Activated CD8-positive, alpha-beta T cell treated with anti-CD3 and anti-CD28 coated beads for 36 hours (primary cell): Measurements from ENCODE around the gene BNC2. TPM values are rescaled to one million over a fixed set of nuclear protein-coding genes. Genes with fewer than 3 reads are reported as not detected.

Experiments used
- ATAC-seq: fragments of 200-7000 bp; cut with Tn5 transposase; one replicate; pipeline ENCODE4 v1.10.0; 2021; ENCODE audit warnings: mild to moderate bottlenecking, moderate library complexity
- CTCF ChIA-PET: fragments of 350-600 bp; sonication (Branson Sonifier 250); formaldehyde crosslinking; loops from one replicate; lab custom pipeline; 2021; ENCODE audit warnings: antibody characterized with exemption; lab: Charles Lee
- POLR2A ChIA-PET: fragments of 350-600 bp; sonication (Branson Sonifier 250); formaldehyde crosslinking; loops from one replicate; lab custom pipeline; 2021; ENCODE audit warnings: antibody characterized with exemption; lab: Charles Lee
- DNase-seq: peaks from one replicate; pipeline ENCODE4 v3.0.0-alpha.2; 2020
- H3K27ac Mint-ChIP-seq: one replicate; pipeline ENCODE4 v1.8.0; 2021; ENCODE audit warnings: mild to moderate bottlenecking, mixed read lengths
- H3K27me3 Mint-ChIP-seq: one replicate; pipeline ENCODE4 v1.8.0; 2021; ENCODE audit warnings: mixed read lengths
- H3K36me3 Mint-ChIP-seq: one replicate; pipeline ENCODE4 v1.8.0; 2021; ENCODE audit warnings: low read depth, mixed read lengths
- H3K4me1 Mint-ChIP-seq: one replicate; pipeline ENCODE4 v1.8.0; 2021; ENCODE audit warnings: low read depth, mixed read lengths
- H3K4me3 Mint-ChIP-seq: one replicate; pipeline ENCODE4 v1.8.0; 2021; ENCODE audit warnings: mild to moderate bottlenecking, moderate library complexity, mixed read lengths
- H3K9me3 Mint-ChIP-seq: one replicate; pipeline ENCODE4 v1.8.0; 2021; ENCODE audit warnings: mixed read lengths
- intact Hi-C: fragments of 100-400 bp; cut with micrococcal nuclease; formaldehyde crosslinking; loops from one replicate; pipeline ENCODE4 v1.10.0; 2022
- total RNA-seq, 2 experiments: library from RNA; stranded (reverse); gene quantifications; one replicate each; pipeline ENCODE4 v1.2.3, GENCODE V29; 2021
- TF ChIP-seq, protein P1 (sequence below): fragments of 200-600 bp; IDR thresholded peaks from one replicate; pipeline ENCODE4 v1.8.0; 2022; ENCODE audit warnings: antibody characterized with exemption, mild to moderate bottlenecking

The BNC2 gene
- total RNA-seq, 2 experiments from 2014 or later: not detected

DNA sequence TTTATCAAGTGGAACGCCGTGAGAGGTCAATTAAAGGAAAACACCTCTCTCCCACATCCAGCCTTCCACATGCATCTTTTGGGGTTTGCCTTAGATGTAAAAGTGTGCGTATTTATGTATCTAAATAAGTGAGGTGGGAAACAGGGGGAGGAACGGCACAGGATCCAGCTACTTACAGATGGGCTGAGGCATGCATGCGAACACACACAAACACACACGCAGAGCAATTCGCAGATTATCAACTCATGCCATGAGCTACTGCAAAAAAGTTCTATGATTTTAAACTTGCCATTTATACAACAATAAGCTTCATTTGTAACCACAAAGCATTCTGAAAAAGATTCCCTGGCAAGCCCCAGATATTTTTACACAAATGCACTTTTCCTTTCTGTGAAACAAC, 242.1 kb downstream of the BNC2 start:
- CTCF ChIA-PET: no interaction called here
- Mint-ChIP-seq H3K36me3 (no peaks in the 10 kb centered on the region), H3K27me3 (no peaks in the 10 kb centered on the region), H3K27ac (no peak overlapping the region), H3K9me3 (no peaks in the 10 kb centered on the region), H3K4me3 (no peak overlapping the region), H3K4me1 (no peaks in the 10 kb centered on the region)
- no peak for DNase-seq
- POLR2A ChIA-PET: no interaction called here
- no peak for ATAC-seq
- intact Hi-C loops: no loop called here
- TF ChIP-seq, protein P1, sequence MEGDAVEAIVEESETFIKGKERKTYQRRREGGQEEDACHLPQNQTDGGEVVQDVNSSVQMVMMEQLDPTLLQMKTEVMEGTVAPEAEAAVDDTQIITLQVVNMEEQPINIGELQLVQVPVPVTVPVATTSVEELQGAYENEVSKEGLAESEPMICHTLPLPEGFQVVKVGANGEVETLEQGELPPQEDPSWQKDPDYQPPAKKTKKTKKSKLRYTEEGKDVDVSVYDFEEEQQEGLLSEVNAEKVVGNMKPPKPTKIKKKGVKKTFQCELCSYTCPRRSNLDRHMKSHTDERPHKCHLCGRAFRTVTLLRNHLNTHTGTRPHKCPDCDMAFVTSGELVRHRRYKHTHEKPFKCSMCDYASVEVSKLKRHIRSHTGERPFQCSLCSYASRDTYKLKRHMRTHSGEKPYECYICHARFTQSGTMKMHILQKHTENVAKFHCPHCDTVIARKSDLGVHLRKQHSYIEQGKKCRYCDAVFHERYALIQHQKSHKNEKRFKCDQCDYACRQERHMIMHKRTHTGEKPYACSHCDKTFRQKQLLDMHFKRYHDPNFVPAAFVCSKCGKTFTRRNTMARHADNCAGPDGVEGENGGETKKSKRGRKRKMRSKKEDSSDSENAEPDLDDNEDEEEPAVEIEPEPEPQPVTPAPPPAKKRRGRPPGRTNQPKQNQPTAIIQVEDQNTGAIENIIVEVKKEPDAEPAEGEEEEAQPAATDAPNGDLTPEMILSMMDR: no peak

DNA sequence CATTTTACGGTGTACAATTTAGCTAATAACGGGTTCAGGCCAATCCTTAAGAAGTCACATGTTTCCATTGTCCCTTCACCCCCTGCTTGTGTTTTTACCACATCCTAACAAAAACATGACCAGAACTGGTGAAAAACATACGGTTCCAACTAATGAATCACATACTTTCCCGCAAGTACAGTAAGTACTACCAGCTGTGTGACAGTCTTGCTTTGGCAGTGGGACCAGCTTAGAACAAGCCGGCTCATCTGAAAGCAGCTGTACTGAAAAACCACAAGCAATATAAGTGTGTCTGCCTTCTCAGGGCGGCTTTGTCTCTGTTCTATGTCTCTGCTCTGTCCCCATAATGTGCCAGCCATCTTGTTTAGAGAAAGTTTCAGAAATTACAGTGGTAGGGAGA, 242.5 kb downstream of the BNC2 start:
- CTCF ChIA-PET: interaction anchor here (1.1 kb wide), 1 partner anchor 9 kb away, joined by 3 read pairs; no protein-coding TSS in a partner anchor
- POLR2A ChIA-PET: interaction anchor here (0.6 kb wide), 1 partner anchor 20 kb away, joined by 3 read pairs; no protein-coding TSS in a partner anchor
- no peak for ATAC-seq
- H3K4me1 Mint-ChIP-seq: no peaks in the 10 kb centered on the region
- intact Hi-C loops: no loop called here
- H3K36me3 Mint-ChIP-seq: no peaks in the 10 kb centered on the region
- no peaks in the 10 kb centered on the region for H3K27me3 Mint-ChIP-seq
- no peak overlapping the region for H3K4me3 Mint-ChIP-seq
- no peaks in the 10 kb centered on the region for H3K9me3 Mint-ChIP-seq
- H3K27ac Mint-ChIP-seq: no peak overlapping the region
- DNase-seq: no peak
- TF ChIP-seq, protein P1: no peak

DNA sequence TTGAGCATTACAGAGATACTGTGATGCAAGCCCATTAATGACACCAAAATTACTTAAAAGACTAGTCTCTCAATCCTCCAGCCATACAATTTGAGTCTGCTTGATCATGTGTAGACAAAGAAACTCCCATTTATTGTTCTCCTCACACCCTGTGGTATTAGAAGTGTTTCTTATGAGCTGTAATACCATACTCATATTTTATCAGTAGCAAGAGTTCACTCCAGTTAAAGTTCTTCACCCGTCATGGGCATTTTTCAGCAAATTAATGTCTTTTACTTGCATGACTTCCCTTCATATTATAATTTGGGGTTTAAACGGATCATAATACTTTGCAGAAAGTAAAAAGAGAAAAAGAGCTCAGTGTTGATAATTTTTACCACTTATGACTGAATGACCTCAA, 242.9 kb downstream of the BNC2 start:
- POLR2A ChIA-PET: interaction anchor here (0.6 kb wide), 1 partner anchor 21 kb away, joined by 3 read pairs; no protein-coding TSS in a partner anchor
- Mint-ChIP-seq H3K27ac (no peak overlapping the region), H3K4me1 (no peaks in the 10 kb centered on the region), H3K4me3 (no peak overlapping the region), H3K9me3 (no peaks in the 10 kb centered on the region), H3K27me3 (no peaks in the 10 kb centered on the region), H3K36me3 (no peaks in the 10 kb centered on the region)
- DNase-seq: no peak
- CTCF ChIA-PET: interaction anchor here (1.1 kb wide), 1 partner anchor 9 kb away, joined by 3 read pairs; no protein-coding TSS in a partner anchor
- TF ChIP-seq, protein P1: no peak
- ATAC-seq: no peak
- intact Hi-C loops: no loop called here

DNA sequence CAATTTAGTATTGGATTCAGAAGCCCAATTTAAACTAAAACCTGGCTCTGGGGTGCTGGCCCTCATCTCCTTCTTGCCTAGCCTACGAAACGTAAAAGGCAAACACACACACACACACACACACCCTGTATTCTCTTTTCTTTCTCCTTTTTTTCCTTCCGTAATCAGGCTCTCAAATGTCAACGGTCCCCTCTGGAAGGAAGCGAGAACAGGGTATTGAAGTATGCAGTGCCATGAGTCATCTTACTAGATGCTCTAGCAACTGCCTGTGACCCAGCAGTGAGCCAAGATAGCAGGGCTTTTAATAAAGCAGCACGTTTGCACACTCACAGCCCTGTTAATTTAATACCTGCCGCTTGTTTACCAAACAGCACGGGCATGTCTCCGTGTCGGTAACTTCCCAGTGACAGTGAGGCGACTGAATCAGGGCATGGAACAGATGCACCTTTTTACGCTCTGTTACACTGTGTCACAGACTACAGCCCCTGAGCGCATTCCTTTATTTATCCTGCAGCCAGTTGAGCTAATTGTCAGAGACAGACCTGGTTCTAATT, 243.8 kb downstream of the BNC2 start:
- DNase-seq (no peak), ATAC-seq (no peak)
- Mint-ChIP-seq H3K9me3 (no peaks in the 10 kb centered on the region), H3K36me3 (no peaks in the 10 kb centered on the region), H3K4me3 (no peak overlapping the region), H3K27ac (no peak overlapping the region), H3K4me1 (no peaks in the 10 kb centered on the region), H3K27me3 (no peaks in the 10 kb centered on the region)
- POLR2A ChIA-PET: no interaction called here
- TF ChIP-seq, protein P1: no peak
- intact Hi-C loops: no loop called here
- CTCF ChIA-PET: no interaction called here

DNA sequence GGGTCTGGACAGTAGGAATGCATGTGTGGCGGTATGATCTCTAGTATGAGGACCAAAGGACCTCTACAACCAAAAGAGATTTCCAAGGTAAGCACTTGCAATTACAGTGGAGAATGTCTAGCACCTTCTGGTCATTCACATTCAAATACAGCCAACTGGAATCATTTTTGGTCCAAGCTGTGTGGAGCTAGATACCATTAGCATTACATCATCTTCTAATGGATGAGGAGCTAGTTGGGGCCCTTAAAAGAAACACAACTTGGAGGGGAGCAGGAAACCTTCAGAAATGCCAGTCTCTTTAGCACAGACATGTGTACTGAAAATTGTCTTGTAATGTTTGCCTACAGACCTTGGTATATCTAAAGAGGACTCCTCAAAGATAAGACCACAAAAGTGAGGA, 244.7 kb downstream of the BNC2 start:
- ChIA-PET CTCF (no interaction called here), POLR2A (no interaction called here)
- ATAC-seq: no peak
- Mint-ChIP-seq H3K4me1 (no peaks in the 10 kb centered on the region), H3K9me3 (no peaks in the 10 kb centered on the region), H3K36me3 (no peaks in the 10 kb centered on the region), H3K4me3 (no peak overlapping the region), H3K27me3 (no peaks in the 10 kb centered on the region), H3K27ac (no peak overlapping the region)
- TF ChIP-seq, protein P1: no peak
- intact Hi-C loops: no loop called here
- no peak for DNase-seq
